NCI-H2107 (cell line): Measurements from ENCODE around the gene MCUR1.
"Not testable (repeated sequence)": the region's sequence is repeated elsewhere in the genome, so short reads cannot be mapped to it uniquely, and the experiment has no call there.

Source experiments
- DNase-seq: peaks from one replicate; lab custom pipeline; 2025; lab: John Stamatoyannopoulos, UW

The MCUR1 gene

GRCh38 chr6:13814176-13814937 is at the start of gene MCUR1:
MCUR1 (minus strand) TSS chr6:13814557; CDS start chr6:13814429, 128 bp downstream.
- DNase-seq, result peak; percentile 3

GRCh38 chr6:13863699-13864155 is 49.4 kb upstream of the MCUR1 start:
- DNase-seq, result no peak

GRCh38 chr6:13860556-13861185 is 46.3 kb upstream of the MCUR1 start:
- DNase-seq, result not testable (repeated sequence)

GRCh38 chr6:13859871-13860555 is 45.7 kb upstream of the MCUR1 start:
- DNase-seq, result no peak

GRCh38 chr6:13854716-13855250 is 40.4 kb upstream of the MCUR1 start:
- no peak for DNase-seq

- DNase-seq, result no peak
Measured at GRCh38 chr6:13853871-13854270, 39.5 kb upstream of the MCUR1 start.

- DNase-seq, result no peak
Measured at GRCh38 chr6:13851803-13852202, 37.4 kb upstream of the MCUR1 start.

GRCh38 chr6:13851330-13851729 is 37.0 kb upstream of the MCUR1 start:
- no peak for DNase-seq

GRCh38 chr6:13850690-13851089 is 36.3 kb upstream of the MCUR1 start:
- DNase-seq, result not testable (repeated sequence)

- no peak for DNase-seq
Measured at GRCh38 chr6:13848522-13849150, 34.3 kb upstream of the MCUR1 start.

GRCh38 chr6:13847326-13848050 is 33.1 kb upstream of the MCUR1 start:
- DNase-seq, result no peak

- DNase-seq, result no peak
Measured at GRCh38 chr6:13846841-13847240, 32.5 kb upstream of the MCUR1 start.

- no peak for DNase-seq
Measured at GRCh38 chr6:13841936-13842335, 27.6 kb upstream of the MCUR1 start.

- DNase-seq, result no peak
Measured at GRCh38 chr6:13838616-13839015, 24.3 kb upstream of the MCUR1 start.

- no peak for DNase-seq
Measured at GRCh38 chr6:13836170-13836569, 21.8 kb upstream of the MCUR1 start.

GRCh38 chr6:13834790-13835189 is 20.4 kb upstream of the MCUR1 start:
- no peak for DNase-seq

- not testable (repeated sequence) for DNase-seq
Measured at GRCh38 chr6:13834018-13834417, 19.7 kb upstream of the MCUR1 start.

GRCh38 chr6:13832778-13833177 is 18.4 kb upstream of the MCUR1 start:
- DNase-seq, result no peak

- no peak for DNase-seq
Measured at GRCh38 chr6:13831615-13832014, 17.3 kb upstream of the MCUR1 start.

GRCh38 chr6:13830803-13831202 is 16.4 kb upstream of the MCUR1 start:
- DNase-seq, result no peak

GRCh38 chr6:13829419-13829818 is 15.1 kb upstream of the MCUR1 start:
- not testable (repeated sequence) for DNase-seq
